HG03103 (cell line): ENCODE measurements around the gene LIPH.
A peak's percentile ranks its signal among the peaks of the same experiment; 100 is the strongest.
"Not testable (repeated sequence)": the region's sequence is repeated elsewhere in the genome, so short reads cannot be mapped to it uniquely, and the experiment has no call there.

Experiments used
- ATAC-seq: cut with Tn5 transposase; IDR thresholded peaks from one replicate; pipeline ENCODE4 v1.9.1; 2021; ENCODE audit warnings: low read depth; ENCODE audit not compliant: unreplicated experiment

LIPH gene

GRCh38 chr3:185552358-185552877, at the start of gene LIPH:
TSS of gene LIPH (minus strand) at chr3:185552588. CDS start at chr3:185552471, 117 bp downstream.
- peak; percentile 69 for ATAC-seq

GRCh38 chr3:185595526-185595925, 43.1 kb upstream of the LIPH start:
- ATAC-seq: peak; percentile 71

GRCh38 chr3:185594073-185594472, 41.7 kb upstream of the LIPH start:
- no peak for ATAC-seq

GRCh38 chr3:185586686-185587039, 34.3 kb upstream of the LIPH start:
- ATAC-seq: no peak

- ATAC-seq: peak; percentile 97
These were observed 33.7 kb upstream of the LIPH start, which contains the start of gene SENP2 for GRCh38 chr3:185585859-185586685. TSS of gene SENP2 (plus strand) at chr3:185586295. CDS start at chr3:185586414, 119 bp downstream.

- ATAC-seq: no peak
These were observed 33.1 kb upstream of the LIPH start for GRCh38 chr3:185585518-185585858.

- no peak for ATAC-seq
These were observed 32.3 kb upstream of the LIPH start for GRCh38 chr3:185584686-185585085.

GRCh38 chr3:185583925-185584324, 31.5 kb upstream of the LIPH start:
- no peak for ATAC-seq

GRCh38 chr3:185582871-185583270, 30.5 kb upstream of the LIPH start:
- no peak for ATAC-seq

- no peak for ATAC-seq
These were observed 29.8 kb upstream of the LIPH start for GRCh38 chr3:185582236-185582635.

GRCh38 chr3:185575108-185575869, 22.9 kb upstream of the LIPH start:
- peak; percentile 83 for ATAC-seq

GRCh38 chr3:185572183-185572582, 19.8 kb upstream of the LIPH start:
- ATAC-seq: no peak

- no peak for ATAC-seq
These were observed 9.6 kb upstream of the LIPH start for GRCh38 chr3:185561958-185562357.

GRCh38 chr3:185561374-185561943, 9.1 kb upstream of the LIPH start:
- ATAC-seq: no peak

- no peak for ATAC-seq
These were observed 8.3 kb upstream of the LIPH start for GRCh38 chr3:185560676-185561075.

GRCh38 chr3:185559706-185560090, 7.3 kb upstream of the LIPH start:
- no peak for ATAC-seq

- ATAC-seq: no peak
These were observed 6.0 kb upstream of the LIPH start for GRCh38 chr3:185558395-185558794.

GRCh38 chr3:185556640-185557039, 4.3 kb upstream of the LIPH start:
- ATAC-seq: not testable (repeated sequence)

GRCh38 chr3:185555860-185556347, 3.5 kb upstream of the LIPH start:
- no peak for ATAC-seq

GRCh38 chr3:185555101-185555501, 2.7 kb upstream of the LIPH start:
- no peak for ATAC-seq

- ATAC-seq: no peak
These were observed 2.7 kb downstream of the LIPH start for GRCh38 chr3:185549651-185550111.
